ENCODE data around the gene FOLR1.

FOLR1 gene

DNA sequence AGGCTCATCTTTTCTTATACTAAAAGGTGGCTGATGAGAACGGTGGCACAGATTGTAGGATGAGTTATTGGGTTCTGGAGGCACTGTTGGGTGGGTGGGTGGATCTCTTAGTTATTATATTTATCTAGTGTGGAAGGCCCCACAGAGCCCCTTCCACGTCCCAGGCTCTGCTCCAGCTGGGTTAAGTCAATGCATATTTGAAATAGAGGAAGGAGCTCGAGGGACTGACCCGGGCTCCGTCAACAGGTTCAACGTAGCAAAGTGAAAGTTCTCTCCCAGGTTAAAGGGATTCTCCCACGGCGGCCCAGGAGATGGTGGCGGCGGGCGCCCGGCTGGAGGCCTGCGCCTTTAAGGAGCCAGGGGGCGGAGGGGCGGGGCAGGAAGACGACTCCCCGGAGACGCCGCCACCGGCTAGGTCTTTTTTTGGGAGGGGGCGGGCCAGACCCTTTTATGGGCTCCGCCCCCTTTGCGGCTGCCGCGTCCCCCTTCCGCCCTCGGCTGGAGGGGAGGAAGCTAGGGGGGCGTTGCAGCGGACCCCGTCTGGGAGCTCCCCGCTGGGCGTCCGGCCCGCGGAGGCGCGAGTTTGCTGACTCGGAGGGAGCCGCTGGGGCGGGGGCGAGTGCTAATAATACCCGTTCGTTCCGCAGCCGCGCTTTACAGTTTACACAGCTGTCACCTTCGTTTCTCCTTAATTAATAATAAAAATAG lies 31.1 kb downstream of the FOLR1 start:
- DNase-seq = peak in 54 of 56 donors; percentile 46 to 92 (median 76)

DNA sequence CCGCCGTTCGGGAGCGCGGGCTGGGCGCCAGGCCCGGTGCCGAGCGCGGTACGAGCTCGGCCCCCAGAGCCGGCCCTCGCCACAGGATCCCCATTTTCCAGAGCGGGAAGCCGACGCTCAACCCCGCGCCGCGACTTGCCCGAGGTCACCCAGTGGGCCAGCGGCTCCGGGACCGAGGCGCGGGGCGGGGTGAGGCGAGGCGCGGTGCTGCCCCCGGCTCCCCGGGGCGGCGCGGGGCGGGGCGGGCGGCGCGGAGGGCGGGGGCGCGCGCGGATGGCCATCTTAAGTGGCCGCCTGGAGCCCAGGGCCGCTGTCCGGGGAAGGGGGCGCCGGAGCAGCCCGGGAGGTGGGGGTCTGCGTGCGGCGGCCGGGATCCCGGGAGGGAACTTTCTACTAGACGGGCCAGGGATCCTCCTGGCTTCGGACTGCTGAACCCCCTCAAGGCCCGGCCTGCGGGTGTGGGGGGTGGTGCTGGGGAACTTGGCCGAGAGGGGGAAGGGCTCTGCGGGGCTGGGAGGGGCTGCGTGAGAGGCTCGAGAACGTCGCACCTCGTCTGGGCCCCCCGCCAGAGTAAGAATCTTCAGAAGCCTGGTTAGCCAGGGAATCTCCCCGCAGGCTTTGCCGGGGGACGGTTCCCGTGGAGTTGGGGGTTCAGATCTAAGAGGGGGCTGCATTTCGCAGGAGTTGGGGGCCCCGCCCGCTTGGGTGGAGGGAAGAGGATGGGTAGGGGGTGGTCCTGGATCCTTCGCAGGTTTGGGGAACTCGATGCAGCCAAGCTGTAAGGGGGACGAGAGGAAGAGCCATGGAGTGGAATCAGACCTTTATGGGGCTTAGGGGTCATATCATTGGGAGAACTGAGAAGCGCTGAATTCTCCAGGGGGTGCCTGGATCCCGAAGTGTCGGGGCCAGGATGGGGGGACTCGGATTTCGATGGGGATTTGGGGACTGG lies 31.9 kb downstream of the FOLR1 start:
- peak in 35 of 56 donors; percentile 24 to 77 (median 58) for DNase-seq

- peak in 26 of 56 donors; percentile 14 to 74 (median 37) for DNase-seq
Measured at GRCh38 chr11:72224564-72225410, 32.8 kb downstream of the FOLR1 start, which contains the start of gene INPPL1. TSS of gene INPPL1 (plus strand) at chr11:72224767. CDS start at chr11:72224985, 218 bp downstream.

- no peak for DNase-seq
Measured at GRCh38 chr11:72225411-72225951, 33.5 kb downstream of the FOLR1 start.

DNA sequence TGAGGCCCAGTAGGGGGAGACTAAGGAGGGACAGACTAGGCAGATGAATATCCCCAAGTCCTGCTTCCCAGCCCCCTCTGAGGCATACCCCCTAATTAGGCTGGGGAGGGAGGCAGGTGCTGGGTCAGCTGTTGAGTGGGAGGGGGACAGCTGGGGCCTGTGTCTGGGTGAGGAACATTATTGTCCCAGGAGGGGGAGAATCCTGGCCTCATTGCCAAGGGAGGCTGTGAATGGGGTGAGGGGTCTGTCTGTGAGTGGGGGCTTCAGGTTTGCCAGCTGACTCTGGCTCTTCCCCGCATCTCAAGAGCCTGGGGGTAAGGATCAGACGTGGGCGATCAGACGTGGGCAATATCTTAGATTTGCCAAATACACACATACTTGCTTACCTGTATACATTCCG lies 34.8 kb downstream of the FOLR1 start:
- no peak for DNase-seq

DNA sequence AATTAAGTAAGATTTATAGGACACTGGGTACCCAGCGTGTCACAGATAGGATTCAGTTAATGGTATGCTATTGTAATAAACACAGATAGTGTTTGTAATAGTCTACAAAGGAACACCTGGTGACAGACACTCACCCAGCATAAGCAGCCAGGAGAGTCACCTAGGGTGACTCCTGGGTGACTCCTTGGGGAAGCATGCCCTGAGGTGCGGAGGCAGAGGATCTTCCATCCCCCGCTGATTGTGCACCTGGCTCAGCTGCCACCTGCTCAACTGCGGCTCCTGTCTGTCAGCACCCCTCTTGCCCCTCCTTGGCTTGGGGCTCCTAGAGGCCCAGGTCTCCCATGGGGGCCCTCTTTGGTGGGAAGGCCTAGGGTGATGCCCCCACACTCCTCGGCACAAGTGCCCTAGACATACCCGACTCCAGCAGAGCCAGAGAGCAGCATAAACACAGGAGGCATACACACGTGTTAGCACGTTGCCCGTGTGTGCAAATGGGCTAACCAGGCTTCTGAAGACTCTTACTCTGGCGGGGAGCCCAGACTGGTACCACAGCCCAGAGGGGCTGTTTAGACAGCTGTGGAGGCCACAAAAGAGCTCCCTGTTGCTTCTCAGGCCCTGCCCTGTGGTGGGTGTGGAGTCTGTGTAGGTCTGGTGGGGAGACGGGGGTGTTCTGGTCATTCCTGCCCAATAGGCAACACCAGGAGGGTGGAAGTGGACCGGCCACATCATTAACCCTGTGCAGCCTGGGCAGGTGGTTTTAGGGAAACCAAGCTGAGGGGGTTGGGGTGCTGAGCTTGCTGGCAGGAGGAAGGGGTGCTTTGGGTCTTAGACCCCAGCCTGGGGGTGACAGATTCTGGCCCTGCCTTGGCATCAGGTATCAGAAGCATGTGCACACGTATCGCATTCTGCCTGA lies 35.6 kb downstream of the FOLR1 start:
- peak in 24 of 56 donors; percentile 8 to 60 (median 39) for DNase-seq

GRCh38 chr11:72228229-72228843 lies 36.4 kb downstream of the FOLR1 start:
- DNase-seq = no peak

GRCh38 chr11:72228844-72229231 lies 36.9 kb downstream of the FOLR1 start:
- no peak for DNase-seq

- DNase-seq = peak in 14 of 56 donors; percentile 9 to 59 (median 42)
Measured at GRCh38 chr11:72229336-72229924, 37.5 kb downstream of the FOLR1 start.

- DNase-seq = no peak
Measured at GRCh38 chr11:72229925-72230763, 38.2 kb downstream of the FOLR1 start.

DNA sequence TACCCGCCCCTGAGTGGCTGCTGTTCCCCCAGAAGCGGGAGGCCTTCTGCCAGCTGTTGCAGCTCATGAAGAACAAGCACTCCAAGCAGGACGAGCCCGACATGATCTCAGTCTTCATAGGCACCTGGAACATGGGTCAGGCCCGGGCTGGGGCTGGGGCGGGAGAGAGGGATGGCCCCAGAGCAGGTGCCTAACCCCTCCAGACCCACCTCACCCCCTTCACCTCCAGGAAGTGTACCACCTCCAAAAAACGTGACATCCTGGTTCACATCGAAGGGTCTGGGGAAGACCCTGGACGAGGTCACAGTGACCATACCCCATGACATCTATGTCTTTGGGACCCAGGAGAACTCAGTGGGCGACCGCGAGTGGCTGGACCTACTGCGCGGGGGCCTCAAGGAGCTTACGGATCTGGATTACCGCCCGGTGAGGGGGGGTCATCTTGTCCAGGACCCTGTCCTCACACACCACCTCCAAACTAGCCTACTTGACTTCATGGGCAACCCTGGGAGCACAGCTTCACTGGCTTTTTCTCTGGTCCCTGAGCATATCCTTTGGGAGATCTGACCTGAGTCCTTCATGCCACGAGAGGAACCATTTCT lies 38.9 kb downstream of the FOLR1 start:
- no peak for DNase-seq

DNA sequence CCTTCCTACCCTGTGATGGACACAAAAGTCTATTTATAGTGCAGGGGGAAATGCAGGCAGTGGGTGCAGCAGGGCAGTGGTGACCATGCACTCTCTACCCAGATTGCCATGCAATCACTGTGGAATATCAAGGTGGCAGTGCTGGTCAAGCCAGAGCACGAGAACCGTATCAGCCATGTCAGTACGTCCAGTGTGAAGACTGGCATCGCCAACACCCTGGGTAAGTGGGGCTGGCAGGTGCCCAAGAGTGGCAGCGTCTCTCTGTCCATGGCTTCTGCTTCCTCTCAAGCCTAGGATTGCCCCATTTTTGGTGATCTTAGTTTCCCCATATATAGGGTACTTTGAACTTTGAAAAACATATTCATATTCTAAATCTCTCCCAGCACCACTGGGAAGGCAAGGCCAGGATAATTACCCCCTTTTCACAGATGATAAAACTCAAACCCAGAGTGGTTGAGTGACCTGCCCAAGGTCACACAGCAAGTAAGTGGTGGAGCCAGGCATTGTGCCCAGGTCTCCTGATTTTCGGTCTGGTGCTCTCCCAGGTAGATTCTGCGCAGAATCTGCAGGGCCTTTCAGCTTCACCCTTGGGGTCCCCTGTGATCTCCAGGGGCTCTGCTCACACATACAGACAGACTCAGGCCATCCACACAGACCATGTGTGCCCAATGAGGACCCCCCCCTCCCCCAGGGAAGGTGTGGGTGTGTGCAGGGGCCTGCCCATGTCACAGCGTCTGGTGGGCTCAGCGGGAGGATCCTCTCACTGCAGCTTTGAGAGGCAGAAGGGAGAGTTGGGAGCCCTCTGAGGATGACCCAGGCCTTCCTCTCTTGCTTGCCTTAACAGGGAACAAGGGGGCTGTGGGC lies 39.7 kb downstream of the FOLR1 start:
- DNase-seq = no peak

- DNase-seq = no peak
Measured at GRCh38 chr11:72232260-72233055, 40.5 kb downstream of the FOLR1 start.

DNA sequence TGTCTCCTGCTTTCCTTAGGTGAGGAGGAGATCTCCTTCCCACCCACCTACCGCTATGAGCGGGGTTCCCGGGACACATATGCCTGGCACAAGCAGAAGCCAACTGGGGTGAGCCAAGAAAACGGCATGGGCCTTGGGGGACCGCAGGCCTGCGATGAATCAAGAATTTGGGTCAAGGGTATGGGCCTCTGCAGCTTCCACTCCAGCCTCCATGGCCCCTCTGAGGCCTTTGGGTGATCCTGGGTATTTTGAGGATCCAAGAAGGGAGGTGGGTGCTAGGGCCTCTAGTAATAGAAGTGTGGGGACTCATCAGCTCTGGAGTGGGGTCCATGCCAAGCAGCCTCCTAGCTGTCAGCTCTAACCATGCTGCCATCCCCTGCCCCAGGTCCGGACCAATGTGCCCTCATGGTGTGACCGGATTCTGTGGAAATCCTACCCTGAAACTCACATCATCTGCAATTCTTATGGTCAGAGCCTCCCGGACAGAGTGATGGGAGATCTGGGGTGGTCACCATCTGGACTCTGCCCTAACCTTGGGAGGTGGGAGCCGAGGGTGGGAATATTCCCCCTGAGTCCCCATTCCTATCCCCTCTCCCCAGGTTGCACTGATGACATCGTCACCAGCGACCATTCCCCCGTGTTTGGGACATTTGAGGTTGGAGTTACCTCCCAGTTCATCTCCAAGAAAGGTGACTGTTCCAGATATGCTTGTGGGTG lies 41.3 kb downstream of the FOLR1 start:
- DNase-seq = no peak
